Mesodermal cell (in vitro differentiated cells): Measurements from ENCODE around the gene ZNF568. TPM values are rescaled to one million over a fixed set of nuclear protein-coding genes. Genes with fewer than 3 reads are reported as not detected.

Experiments used
- H3K27ac ChIP-seq: 2 replicates; pipeline ENCODE4 v1.7.0; 2013; ENCODE audit warnings: mild to moderate bottlenecking, low read depth, low read length, moderate library complexity; ENCODE audit not compliant: severe bottlenecking
- H3K36me3 ChIP-seq: 2 replicates; pipeline ENCODE4 v1.7.1; 2013; ENCODE audit warnings: mild to moderate bottlenecking, low read length, moderate library complexity; ENCODE audit not compliant: control insufficient read depth, insufficient read depth
- H3K4me1 ChIP-seq: one replicate; pipeline ENCODE4 v1.7.1; 2013; ENCODE audit warnings: mild to moderate bottlenecking, low read length; ENCODE audit not compliant: insufficient read depth, control insufficient read depth, poor library complexity, severe bottlenecking
- H3K4me3 ChIP-seq: 2 replicates; pipeline ENCODE4 v1.7.0; 2013; ENCODE audit warnings: low read length, control low read depth, mild to moderate bottlenecking; ENCODE audit not compliant: insufficient read depth, poor library complexity, severe bottlenecking; ENCODE audit errors: extremely low read depth
- H3K9me3 ChIP-seq: 2 replicates; pipeline ENCODE4 v1.7.1; 2013; ENCODE audit warnings: mild to moderate bottlenecking, low read length, moderate library complexity; ENCODE audit not compliant: control insufficient read depth
- WGBS, 2 experiments: methylation state at CpG; one replicate each; pipeline ENCODE4 v1.1.5; 2013; ENCODE audit warnings: missing lambda C conversion rate in 2 of 2; ENCODE audit not compliant: insufficient coverage in 2 of 2; 5-methylcytosine and 5-hydroxymethylcytosine counted together
- polyA plus RNA-seq, 2 experiments: library from polyadenylated mRNA; stranded (reverse); fragments of 50-300 nt; gene quantifications; one replicate each; pipeline ENCODE4 v1.2.3, GENCODE V29; 2013

Gene ZNF568
- 2.8 TPM for polyA plus RNA-seq (2013, experiment 1 of 2)
- 2.3 TPM for polyA plus RNA-seq (2013, experiment 2 of 2)

DNA sequence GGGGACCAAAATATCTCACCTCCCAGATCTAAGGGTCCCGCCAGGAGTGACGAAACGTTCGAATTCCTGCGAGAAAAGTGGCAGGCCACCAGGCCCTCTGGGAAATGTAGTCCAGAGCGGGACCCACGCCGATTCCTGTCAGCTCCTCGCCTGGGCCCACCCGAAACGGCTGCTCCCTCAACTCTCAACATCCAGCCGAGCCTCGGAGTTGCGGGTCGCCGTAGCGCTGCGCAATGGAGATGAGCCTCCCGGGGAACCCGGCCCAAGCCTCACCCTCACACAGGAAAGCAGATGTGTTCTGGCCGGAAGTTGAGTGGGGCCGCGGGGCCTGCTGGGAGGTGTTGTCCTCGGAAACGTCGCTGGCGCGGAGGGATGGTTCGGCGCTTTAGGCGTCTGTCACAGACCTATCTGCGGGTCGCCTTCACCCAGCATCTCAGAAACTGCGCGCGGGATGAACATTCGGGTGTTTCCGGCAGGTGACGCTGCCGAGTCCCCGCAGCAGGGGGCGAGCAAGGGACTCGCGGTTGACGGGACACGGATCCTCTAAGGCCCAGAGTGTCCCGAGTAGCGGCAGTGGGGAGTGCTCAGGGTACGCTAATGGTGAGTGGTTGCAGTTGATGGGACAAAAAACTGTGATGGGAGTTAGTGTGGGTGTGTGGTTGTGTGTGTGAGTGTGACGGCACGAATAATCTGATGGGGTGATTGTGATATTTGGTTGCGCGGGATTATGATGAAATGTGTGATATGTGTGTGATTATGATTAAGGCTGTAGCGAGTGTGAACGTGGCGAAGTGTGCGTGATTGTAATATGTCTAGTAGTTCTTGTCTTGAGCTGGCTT lies at the start of gene ZNF568, which contains the start of gene ZNF829:
ZNF568 (plus strand) TSS at position 341 of the 839 bp plus-strand sequence. CDS start 6,439 bp downstream, outside the sequence.
ZNF829 (minus strand) TSS at position 300 of the 839 bp plus-strand sequence. CDS start 1,124 bp downstream, outside the sequence.
- 17 to 25% methylated on average over 43 to 47 of the region's 57 CpGs for WGBS, 2 experiments
- Histone ChIP-seq H3K9me3 (peaks cover 48% of the 10 kb centered on the region), H3K36me3 (peaks cover 9% of the 10 kb centered on the region), H3K4me1 (no peaks in the 10 kb centered on the region), H3K4me3 (peak within 1 kb of the TSS; percentile 55), H3K27ac (peak within 1 kb of the TSS; percentile 59)

DNA sequence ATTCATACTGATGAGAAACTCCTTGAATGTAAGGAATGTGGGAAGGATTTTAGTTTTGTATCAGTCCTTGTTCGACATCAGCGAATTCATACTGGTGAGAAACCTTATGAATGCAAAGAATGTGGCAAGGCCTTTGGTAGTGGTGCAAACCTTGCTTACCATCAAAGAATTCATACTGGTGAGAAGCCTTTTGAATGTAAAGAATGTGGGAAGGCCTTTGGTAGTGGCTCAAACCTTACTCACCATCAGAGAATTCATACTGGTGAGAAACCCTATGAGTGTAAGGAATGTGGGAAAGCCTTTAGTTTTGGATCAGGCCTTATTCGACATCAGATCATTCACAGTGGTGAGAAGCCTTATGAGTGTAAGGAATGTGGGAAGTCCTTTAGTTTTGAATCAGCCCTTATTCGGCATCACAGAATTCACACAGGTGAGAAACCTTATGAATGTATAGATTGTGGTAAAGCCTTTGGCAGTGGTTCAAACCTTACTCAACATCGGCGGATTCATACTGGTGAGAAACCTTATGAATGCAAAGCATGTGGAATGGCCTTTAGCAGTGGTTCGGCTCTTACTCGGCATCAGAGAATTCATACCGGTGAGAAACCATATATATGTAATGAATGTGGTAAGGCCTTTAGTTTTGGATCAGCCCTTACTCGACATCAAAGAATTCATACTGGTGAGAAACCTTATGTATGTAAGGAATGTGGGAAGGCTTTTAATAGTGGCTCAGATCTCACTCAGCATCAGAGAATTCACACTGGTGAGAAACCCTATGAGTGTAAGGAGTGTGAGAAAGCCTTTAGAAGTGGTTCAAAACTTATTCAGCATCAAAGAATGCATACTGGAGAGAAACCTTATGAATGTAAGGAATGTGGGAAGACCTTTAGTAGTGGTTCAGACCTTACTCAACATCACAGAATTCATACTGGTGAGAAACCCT lies 38.9 kb upstream of the ZNF568 start:
- Histone ChIP-seq H3K9me3 (peaks cover 60% of the 10 kb centered on the region), H3K36me3 (peaks cover 29% of the 10 kb centered on the region), H3K27ac (no peak overlapping the region), H3K4me3 (no peak overlapping the region), H3K4me1 (no peaks in the 10 kb centered on the region)
- 97% methylated on average over 6 to 10 of the region's 10 CpGs for WGBS, 2 experiments

DNA sequence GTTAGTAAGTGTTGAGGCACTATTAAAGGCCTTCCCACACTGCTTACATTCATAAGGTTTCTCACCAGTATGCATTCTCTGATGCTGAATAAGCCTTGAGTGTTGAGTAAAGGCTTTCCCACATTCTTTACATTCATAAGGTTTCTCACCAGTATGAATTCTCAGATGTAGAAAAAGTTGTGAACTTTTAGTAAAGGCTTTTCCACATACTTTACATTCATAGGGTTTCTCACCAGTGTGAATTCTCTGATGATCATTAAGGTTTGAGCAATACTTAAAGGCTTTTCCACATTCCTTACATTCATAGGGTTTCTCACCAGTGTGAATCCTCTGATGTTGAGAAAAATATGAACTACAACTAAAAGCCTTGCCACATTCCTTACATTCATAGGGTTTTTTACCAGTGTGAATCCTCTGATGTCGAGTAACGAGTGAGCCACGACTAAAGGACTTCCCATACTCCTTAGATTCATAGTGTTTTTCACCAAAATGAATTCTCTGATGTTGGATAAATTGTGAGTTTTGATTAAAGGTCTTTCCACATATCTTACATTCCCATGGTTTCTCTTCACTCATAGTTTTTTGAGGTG lies 24.3 kb upstream of the ZNF568 start:
- H3K27ac ChIP-seq = no peak overlapping the region
- peaks cover 37% of the 10 kb centered on the region for H3K36me3 ChIP-seq
- no peaks in the 10 kb centered on the region for H3K4me1 ChIP-seq
- peaks cover 70% of the 10 kb centered on the region for H3K9me3 ChIP-seq
- H3K4me3 ChIP-seq = no peak overlapping the region
- WGBS, 2 experiments = 92% methylated on average over 2 of the region's 3 CpGs; no CpG with 5 or more reads in 1 of the 2 experiments

GRCh38 chr19:36894849-36895383 lies 21.2 kb upstream of the ZNF568 start:
- no peak overlapping the region for H3K27ac ChIP-seq
- H3K36me3 ChIP-seq = peaks cover 37% of the 10 kb centered on the region
- WGBS, 2 experiments = no CpG with 5 or more reads among the region's 2 CpGs
- peaks cover 68% of the 10 kb centered on the region for H3K9me3 ChIP-seq
- no peak overlapping the region for H3K4me3 ChIP-seq
- no peaks in the 10 kb centered on the region for H3K4me1 ChIP-seq

- Histone ChIP-seq H3K27ac (no peak overlapping the region), H3K4me1 (no peaks in the 10 kb centered on the region), H3K9me3 (peaks cover 54% of the 10 kb centered on the region), H3K36me3 (peaks cover 15% of the 10 kb centered on the region), H3K4me3 (no peak overlapping the region)
- 85% methylated on average over 3 of the region's 4 CpGs; no CpG with 5 or more reads in 1 of the 2 experiments for WGBS, 2 experiments
These were observed 17.7 kb upstream of the ZNF568 start for GRCh38 chr19:36898422-36898821.

DNA sequence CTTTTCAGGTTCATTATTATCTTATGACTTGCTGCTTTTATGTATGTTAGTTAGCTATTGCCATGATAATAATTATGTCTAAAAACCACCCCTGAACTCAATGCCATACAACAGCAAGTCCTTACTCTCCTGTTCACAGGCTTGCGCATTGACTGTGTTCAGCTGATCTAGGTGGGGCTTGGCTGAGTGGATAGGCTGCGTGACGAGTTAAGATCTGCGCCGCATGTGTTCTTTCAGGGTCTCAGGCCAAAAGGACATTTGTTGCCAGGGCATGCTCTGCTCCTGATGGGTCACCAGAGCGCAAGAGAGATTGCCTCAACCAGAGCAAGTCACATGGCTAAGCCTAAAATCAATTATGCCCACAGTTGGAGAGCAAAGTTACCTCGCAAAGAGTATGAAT lies 859 bp downstream of the ZNF568 start:
- Histone ChIP-seq H3K27ac (no peak overlapping the region), H3K4me3 (peak overlapping the region; percentile 55), H3K4me1 (no peaks in the 10 kb centered on the region), H3K36me3 (peaks cover 9% of the 10 kb centered on the region), H3K9me3 (peaks cover 48% of the 10 kb centered on the region)
- 90 to 91% methylated on average over 4 to 5 of the region's 7 CpGs for WGBS, 2 experiments

- 93 to 97% methylated on average over 6 to 7 of the region's 9 CpGs for WGBS, 2 experiments
- Histone ChIP-seq H3K27ac (no peak overlapping the region), H3K4me1 (no peaks in the 10 kb centered on the region), H3K9me3 (peaks cover 41% of the 10 kb centered on the region), H3K36me3 (peaks cover 9% of the 10 kb centered on the region), H3K4me3 (no peak overlapping the region)
These were observed 2.0 kb downstream of the ZNF568 start for GRCh38 chr19:36918090-36918489.

GRCh38 chr19:36931684-36932083 lies 15.6 kb downstream of the ZNF568 start:
- peaks cover 1% of the 10 kb centered on the region for H3K36me3 ChIP-seq
- H3K27ac ChIP-seq = no peak overlapping the region
- no peaks in the 10 kb centered on the region for H3K4me1 ChIP-seq
- H3K4me3 ChIP-seq = no peak overlapping the region
- no CpG with 5 or more reads among the region's 2 CpGs for WGBS, 2 experiments
- H3K9me3 ChIP-seq = peaks cover 12% of the 10 kb centered on the region

DNA sequence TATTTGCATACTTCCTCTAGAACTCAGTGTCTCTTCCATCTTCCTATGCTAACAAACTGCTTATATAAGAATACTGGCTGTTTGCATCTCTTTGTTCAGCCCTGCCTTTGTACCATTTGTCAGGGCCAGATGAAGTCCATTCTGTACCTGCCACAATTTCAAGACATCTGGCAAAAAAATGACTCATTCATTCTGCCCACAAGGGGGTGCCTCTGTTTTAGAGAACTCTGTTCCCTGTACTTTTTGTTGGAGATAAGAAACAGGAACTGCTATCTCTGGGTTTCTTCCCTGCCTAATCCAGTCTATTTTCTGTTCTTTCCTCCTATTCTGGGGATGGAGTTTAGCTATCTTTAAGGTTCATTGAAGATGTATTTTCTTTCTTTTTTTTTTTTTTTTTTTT lies 23.0 kb downstream of the ZNF568 start:
- Histone ChIP-seq H3K36me3 (peaks cover 12% of the 10 kb centered on the region), H3K27ac (no peak overlapping the region), H3K4me1 (no peaks in the 10 kb centered on the region), H3K4me3 (no peak overlapping the region), H3K9me3 (peaks cover 20% of the 10 kb centered on the region)
